Erythroblast (primary cell): Measurements from ENCODE around the gene AGMO.

Experiments used
- GATA1 ChIP-seq: IDR thresholded peaks from 2 replicates; pipeline ENCODE4 v1.6.1; 2011; ENCODE audit warnings: low read depth, mild to moderate bottlenecking, control low read depth, low read length, moderate library complexity
- POLR2A ChIP-seq: IDR thresholded peaks from 2 replicates; pipeline ENCODE4 v1.6.1; 2011; ENCODE audit warnings: mild to moderate bottlenecking, low read length

DNA sequence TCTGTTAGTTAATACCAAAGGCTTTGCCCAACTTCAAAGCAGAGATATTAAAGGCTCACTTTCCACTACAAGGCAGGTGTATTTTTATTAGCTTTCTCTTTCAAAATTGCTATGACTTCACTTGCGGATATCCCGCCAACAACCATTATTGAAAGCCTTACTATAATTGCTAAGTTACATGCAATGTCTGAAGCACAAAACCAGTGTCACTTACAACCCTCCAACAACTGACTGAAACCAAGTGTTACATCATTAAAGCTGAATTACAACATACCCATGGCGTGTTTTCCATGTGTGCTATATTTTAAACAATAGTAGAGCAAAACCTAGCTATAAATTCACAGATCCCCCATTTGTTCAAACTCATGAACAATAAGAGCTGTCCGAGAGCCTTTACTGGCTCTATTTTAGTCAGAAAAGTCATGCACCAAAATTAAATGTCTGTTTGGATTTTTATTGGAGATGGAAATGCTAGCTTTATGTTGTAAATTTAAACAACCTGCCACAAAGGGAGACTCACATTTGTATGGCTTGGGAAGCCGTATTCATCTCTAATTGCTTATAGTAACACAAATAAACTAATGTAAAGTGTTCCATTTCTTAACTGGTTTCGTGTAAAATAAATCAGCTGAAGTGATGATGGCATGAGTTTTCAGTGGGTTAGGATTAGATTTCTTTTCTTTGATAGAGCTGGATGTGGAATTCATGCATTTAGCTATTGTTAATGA is 227.1 kb downstream of the AGMO start:
- TF ChIP-seq POLR2A (no peak), GATA1 (no peak)
